OCI-LY1 (cell line): ENCODE data around the gene CDHR5.

Experiments
- H2AFZ ChIP-seq: fragments of 200-600 bp; sonication (generic), shearing (Covaris generic); 2 replicates; pipeline ENCODE4 v1.6.0; 2014; ENCODE audit warnings: antibody characterized with exemption, mild to moderate bottlenecking, low read length
- H3F3A ChIP-seq: fragments of 200-600 bp; sonication (generic), shearing (Covaris generic); 2 replicates; pipeline ENCODE4 v1.6.0; 2014; ENCODE audit warnings: mild to moderate bottlenecking, antibody characterized with exemption, low read length, moderate library complexity; ENCODE audit not compliant: insufficient read depth
- H3K27ac ChIP-seq: fragments of 200-600 bp; sonication (generic); 2 replicates; pipeline ENCODE4 v1.5.1; 2014; ENCODE audit warnings: low read length, mixed run types, mild to moderate bottlenecking, low read depth; ENCODE audit not compliant: poor library complexity, severe bottlenecking
- H3K27me3 ChIP-seq: fragments of 200-600 bp; sonication (generic); 2 replicates; pipeline ENCODE4 v1.6.0; 2014; ENCODE audit warnings: antibody characterized with exemption, mild to moderate bottlenecking, low read length, moderate library complexity; ENCODE audit not compliant: insufficient read depth
- H3K36me3 ChIP-seq: fragments of 200-600 bp; sonication (generic); 2 replicates; pipeline ENCODE4 v1.6.1; 2014; ENCODE audit warnings: mild to moderate bottlenecking, antibody characterized with exemption, low read length, moderate library complexity, mixed read lengths; ENCODE audit not compliant: insufficient read depth
- H3K4me1 ChIP-seq: fragments of 200-600 bp; sonication (generic); 2 replicates; pipeline ENCODE4 v1.5.1; 2014; ENCODE audit warnings: mild to moderate bottlenecking, low read length, moderate library complexity; ENCODE audit not compliant: insufficient read depth, severe bottlenecking
- H3K4me2 ChIP-seq: fragments of 200-600 bp; sonication (generic), shearing (Covaris generic); 2 replicates; pipeline ENCODE4 v1.6.1; 2014; ENCODE audit warnings: low read length
- H3K4me3 ChIP-seq: fragments of 200-600 bp; sonication (generic); 2 replicates; pipeline ENCODE4 v1.5.1; 2014; ENCODE audit warnings: low read length, low read depth, mild to moderate bottlenecking, mixed read lengths; ENCODE audit not compliant: poor library complexity, severe bottlenecking
- H3K79me2 ChIP-seq: fragments of 200-600 bp; shearing (Covaris generic); 2 replicates; pipeline ENCODE4 v1.6.1; 2016; ENCODE audit warnings: mixed run types, low read length, mixed read lengths; ENCODE audit not compliant: insufficient read depth
- H3K9ac ChIP-seq: fragments of 200-600 bp; sonication (generic), shearing (Covaris generic); 2 replicates; pipeline ENCODE4 v1.6.1; 2014; ENCODE audit warnings: mild to moderate bottlenecking, low read length, mixed read lengths
- H3K9me2 ChIP-seq: fragments of 200-600 bp; sonication (generic), shearing (Covaris generic); 2 replicates; pipeline ENCODE4 v1.6.1; 2014; ENCODE audit warnings: low read depth, mild to moderate bottlenecking, low read length, mixed read lengths
- H3K9me3 ChIP-seq: fragments of 200-600 bp; shearing (Covaris generic); 2 replicates; pipeline ENCODE4 v1.6.1; 2014; ENCODE audit warnings: low read length, mixed read lengths
- H4K20me1 ChIP-seq: fragments of 200-600 bp; sonication (generic), shearing (Covaris generic); 2 replicates; pipeline ENCODE4 v1.6.0; 2016; ENCODE audit warnings: mild to moderate bottlenecking, low read length; ENCODE audit not compliant: insufficient read depth
- EZH2 ChIP-seq: fragments of 200-600 bp; sonication (generic), shearing (Covaris generic); IDR thresholded peaks from 2 replicates; pipeline ENCODE4 v1.8.0; 2017; ENCODE audit warnings: borderline replicate concordance, mixed run types, mild to moderate bottlenecking, antibody characterized with exemption, low read length, moderate library complexity, mixed read lengths
- TF ChIP-seq, protein P1 (sequence below): fragments of 200-600 bp; sonication (generic), shearing (Covaris generic); IDR thresholded peaks from 2 replicates; pipeline ENCODE4 v1.5.1; 2017; ENCODE audit warnings: mild to moderate bottlenecking, antibody characterized with exemption, low read length, moderate library complexity, mixed read lengths

CDHR5 gene

GRCh38 chr11:587978-588380, 36.8 kb downstream of the CDHR5 start:
- TF ChIP-seq EZH2 = no peak
- TF ChIP-seq, protein P1, sequence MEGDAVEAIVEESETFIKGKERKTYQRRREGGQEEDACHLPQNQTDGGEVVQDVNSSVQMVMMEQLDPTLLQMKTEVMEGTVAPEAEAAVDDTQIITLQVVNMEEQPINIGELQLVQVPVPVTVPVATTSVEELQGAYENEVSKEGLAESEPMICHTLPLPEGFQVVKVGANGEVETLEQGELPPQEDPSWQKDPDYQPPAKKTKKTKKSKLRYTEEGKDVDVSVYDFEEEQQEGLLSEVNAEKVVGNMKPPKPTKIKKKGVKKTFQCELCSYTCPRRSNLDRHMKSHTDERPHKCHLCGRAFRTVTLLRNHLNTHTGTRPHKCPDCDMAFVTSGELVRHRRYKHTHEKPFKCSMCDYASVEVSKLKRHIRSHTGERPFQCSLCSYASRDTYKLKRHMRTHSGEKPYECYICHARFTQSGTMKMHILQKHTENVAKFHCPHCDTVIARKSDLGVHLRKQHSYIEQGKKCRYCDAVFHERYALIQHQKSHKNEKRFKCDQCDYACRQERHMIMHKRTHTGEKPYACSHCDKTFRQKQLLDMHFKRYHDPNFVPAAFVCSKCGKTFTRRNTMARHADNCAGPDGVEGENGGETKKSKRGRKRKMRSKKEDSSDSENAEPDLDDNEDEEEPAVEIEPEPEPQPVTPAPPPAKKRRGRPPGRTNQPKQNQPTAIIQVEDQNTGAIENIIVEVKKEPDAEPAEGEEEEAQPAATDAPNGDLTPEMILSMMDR = no peak
- H3K9me2 ChIP-seq = no peaks in the 10 kb centered on the region
- no peaks in the 10 kb centered on the region for H3K27me3 ChIP-seq
- no peaks in the 10 kb centered on the region for H3K4me1 ChIP-seq
- no peaks in the 10 kb centered on the region for H3K9me3 ChIP-seq
- no peak overlapping the region for H3K4me2 ChIP-seq
- H3F3A ChIP-seq = no peaks in the 10 kb centered on the region
- no peak overlapping the region for H2AFZ ChIP-seq
- H4K20me1 ChIP-seq = no peaks in the 10 kb centered on the region
- no peaks in the 10 kb centered on the region for H3K79me2 ChIP-seq
- no peak overlapping the region for H3K9ac ChIP-seq
- no peak overlapping the region for H3K4me3 ChIP-seq
- H3K36me3 ChIP-seq = peaks cover 80% of the 10 kb centered on the region
- H3K27ac ChIP-seq = no peak overlapping the region

GRCh38 chr11:587546-587945, 37.2 kb downstream of the CDHR5 start:
- Histone ChIP-seq H3K4me1 (no peaks in the 10 kb centered on the region), H2AFZ (no peak overlapping the region), H3K79me2 (no peaks in the 10 kb centered on the region), H3K9ac (no peak overlapping the region), H3K4me2 (no peak overlapping the region), H4K20me1 (no peaks in the 10 kb centered on the region), H3K27me3 (no peaks in the 10 kb centered on the region), H3K4me3 (no peak overlapping the region), H3K27ac (no peak overlapping the region), H3K9me2 (no peaks in the 10 kb centered on the region), H3F3A (no peaks in the 10 kb centered on the region), H3K36me3 (peaks cover 79% of the 10 kb centered on the region), H3K9me3 (no peaks in the 10 kb centered on the region)
- TF ChIP-seq, protein P1 = no peak
- TF ChIP-seq EZH2 = no peak

DNA sequence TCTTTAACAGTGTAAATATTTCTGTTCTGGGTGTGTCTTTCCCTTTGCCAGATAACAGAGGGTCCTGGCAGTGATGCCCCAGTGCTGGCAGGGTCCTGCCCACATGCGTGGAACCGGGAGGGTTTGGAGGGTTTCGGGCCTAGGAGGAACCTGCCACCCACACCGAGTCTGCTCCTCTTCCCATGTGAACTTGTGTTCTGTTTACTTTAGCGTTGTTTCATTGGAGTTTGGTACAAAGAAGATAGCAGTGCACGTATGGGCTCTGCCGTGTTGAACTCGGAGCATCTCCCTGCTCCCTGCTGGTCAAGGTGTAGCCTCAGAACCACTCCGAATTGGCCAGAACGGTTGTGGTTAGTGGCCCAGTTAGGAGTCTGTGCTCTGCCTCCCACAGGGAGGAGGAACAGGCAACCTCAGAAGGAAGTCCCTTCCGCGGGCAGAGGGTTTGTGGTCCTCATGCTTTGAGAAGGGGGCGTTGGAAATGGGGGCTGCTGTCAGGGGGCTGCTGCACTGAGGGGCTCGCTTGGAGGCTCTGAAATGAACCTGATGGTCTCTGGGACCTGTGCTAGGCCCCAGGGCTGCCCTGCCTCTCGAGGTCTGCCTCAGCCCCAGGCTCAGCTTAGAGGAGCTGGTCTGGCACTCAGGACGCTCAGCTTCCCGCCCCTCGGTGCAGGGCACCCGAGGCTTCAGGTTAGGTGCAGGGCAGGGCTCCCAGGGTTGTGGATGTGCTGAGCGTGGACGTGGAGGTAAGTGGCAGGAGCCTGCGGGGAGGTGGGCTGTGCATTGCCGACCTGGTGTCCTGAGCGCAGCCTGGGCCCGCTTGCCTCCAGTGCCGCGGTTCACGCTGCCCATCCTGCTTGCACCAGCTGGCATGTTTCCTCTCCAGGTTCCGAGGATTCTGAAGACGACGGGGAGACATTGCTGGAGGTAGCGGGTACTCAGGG, 38.1 kb downstream of the CDHR5 start:
- Histone ChIP-seq H3K79me2 (peaks cover 1% of the 10 kb centered on the region), H3K9ac (no peak overlapping the region), H4K20me1 (no peaks in the 10 kb centered on the region), H3K27me3 (no peaks in the 10 kb centered on the region), H3K4me3 (no peak overlapping the region), H3K4me2 (no peak overlapping the region), H3K9me3 (no peaks in the 10 kb centered on the region), H3K36me3 (peaks cover 80% of the 10 kb centered on the region), H3K4me1 (no peaks in the 10 kb centered on the region), H2AFZ (no peak overlapping the region), H3K9me2 (no peaks in the 10 kb centered on the region), H3K27ac (no peak overlapping the region), H3F3A (no peaks in the 10 kb centered on the region)
- no peak for TF ChIP-seq EZH2
- TF ChIP-seq, protein P1 = no peak
